ENCODE data around the gene G6PC2.

DNA sequence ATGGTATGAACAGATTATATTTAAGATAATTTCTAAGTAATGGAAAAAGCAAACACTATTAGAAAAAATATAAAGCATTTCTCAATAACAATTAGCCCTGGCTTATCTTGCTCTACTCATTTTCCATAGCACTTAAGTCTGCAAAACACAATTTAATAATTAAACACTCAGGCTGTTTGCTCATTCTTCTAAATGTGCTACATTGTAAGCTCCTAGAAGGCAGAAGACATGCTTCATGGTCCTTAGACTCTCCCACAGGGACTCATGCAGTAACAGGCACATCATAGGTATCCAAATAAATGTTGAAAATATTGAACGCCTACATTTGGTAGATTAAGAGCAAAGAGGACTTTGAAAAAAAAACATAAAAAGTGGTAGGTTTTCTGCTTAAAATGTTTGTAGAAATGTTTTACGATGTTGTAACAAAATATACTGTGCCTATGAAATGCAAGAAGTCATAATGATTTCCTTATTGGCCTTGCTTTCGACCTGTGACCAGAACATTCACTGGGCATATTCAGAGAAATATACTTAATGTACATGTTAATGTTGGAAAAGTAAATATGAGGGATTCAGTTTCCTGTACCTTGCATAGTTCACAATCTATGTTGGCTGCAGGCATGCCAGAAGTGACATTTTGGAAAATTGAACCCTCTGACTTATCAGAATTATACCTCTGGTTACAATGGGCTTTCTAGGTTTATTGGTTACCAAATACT, 27.2 kb downstream of the G6PC2 start:
- TF ChIP-seq YY1 (IDR thresholded peaks at IDR 0.05; ENCODE audit: low read depth, low read length) (no peak), POLR2AphosphoS5 (IDR thresholded peaks at IDR 0.05; ENCODE audit: low read depth, low read length) (no peak), HDAC6 (IDR thresholded peaks at IDR 0.05; ENCODE audit: low read depth, low read length) (no peak), SIN3A (conservative IDR thresholded peaks at IDR 0.05 in 1 of 2, IDR thresholded peaks at IDR 0.05 in 1 of 2; ENCODE audit: low read depth in 1 of 2, low read length in 2 of 2) (no peak), GABPA (IDR thresholded peaks at IDR 0.05; ENCODE audit: borderline replicate concordance, insufficient read depth, low read length) (no peak), EZH2 (IDR thresholded peaks at IDR 0.05; ENCODE audit: low read depth, low read length, severe bottlenecking) (no peak), RAD21 (IDR thresholded peaks at IDR 0.05 in 1 of 2, conservative IDR thresholded peaks at IDR 0.05 in 1 of 2; ENCODE audit: low read depth in 2 of 2, low read length in 2 of 2) (no peak), NRF1 (IDR thresholded peaks at IDR 0.05; ENCODE audit: low read depth, low read length) (no peak)
- TF ChIP-seq, protein P1, sequence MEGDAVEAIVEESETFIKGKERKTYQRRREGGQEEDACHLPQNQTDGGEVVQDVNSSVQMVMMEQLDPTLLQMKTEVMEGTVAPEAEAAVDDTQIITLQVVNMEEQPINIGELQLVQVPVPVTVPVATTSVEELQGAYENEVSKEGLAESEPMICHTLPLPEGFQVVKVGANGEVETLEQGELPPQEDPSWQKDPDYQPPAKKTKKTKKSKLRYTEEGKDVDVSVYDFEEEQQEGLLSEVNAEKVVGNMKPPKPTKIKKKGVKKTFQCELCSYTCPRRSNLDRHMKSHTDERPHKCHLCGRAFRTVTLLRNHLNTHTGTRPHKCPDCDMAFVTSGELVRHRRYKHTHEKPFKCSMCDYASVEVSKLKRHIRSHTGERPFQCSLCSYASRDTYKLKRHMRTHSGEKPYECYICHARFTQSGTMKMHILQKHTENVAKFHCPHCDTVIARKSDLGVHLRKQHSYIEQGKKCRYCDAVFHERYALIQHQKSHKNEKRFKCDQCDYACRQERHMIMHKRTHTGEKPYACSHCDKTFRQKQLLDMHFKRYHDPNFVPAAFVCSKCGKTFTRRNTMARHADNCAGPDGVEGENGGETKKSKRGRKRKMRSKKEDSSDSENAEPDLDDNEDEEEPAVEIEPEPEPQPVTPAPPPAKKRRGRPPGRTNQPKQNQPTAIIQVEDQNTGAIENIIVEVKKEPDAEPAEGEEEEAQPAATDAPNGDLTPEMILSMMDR (IDR thresholded peaks at IDR 0.05; ENCODE audit: control extremely low read depth in 1 of 3, insufficient read depth in 1 of 3, low read depth in 1 of 3, low read length in 3 of 3) = no peak
